Measurements from ENCODE around the gene FBXO42. TPM values are rescaled to one million over a fixed set of nuclear protein-coding genes. Genes with fewer than 3 reads are reported as not detected.

FBXO42 gene
- total and polyA plus RNA-seq, 9 of the 15 experiments (the other 6 are each of a cell fraction or from before 2014, with no cell fraction given) = 7.2 to 24.8 (median 17.4) TPM

DNA sequence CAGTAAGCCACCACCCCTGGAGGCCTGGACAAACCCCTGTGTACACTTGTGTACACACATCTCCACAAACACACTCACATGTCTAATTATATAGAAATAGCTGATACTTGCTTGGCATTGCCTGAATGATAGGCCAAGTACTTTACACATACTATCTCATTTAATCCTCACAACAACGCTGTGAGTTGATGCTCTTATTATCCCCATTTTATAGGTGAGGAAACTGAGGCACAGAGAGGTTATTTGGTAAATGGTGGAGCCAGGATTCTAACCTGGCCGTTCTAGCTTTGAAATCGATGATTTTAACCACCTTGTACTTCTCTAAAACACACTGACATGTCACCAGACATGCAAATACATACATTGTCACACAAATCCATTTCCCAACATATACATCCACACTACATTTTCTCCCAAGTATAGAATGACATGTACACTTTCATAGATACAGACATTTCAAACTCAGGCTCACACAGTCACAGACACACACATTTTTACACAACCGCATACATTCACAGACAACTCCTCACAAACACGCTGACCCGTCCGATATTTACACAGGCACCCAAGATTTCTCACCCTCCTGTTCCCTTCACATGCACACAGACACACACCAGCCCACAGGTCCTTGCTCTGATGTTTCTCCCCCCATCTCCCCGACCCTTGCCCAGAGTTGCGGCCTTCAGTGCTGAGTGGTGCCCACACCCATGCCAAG, 143.0 kb downstream of the FBXO42 start:
- intact Hi-C loops (cut with micrococcal nuclease) (no loop called here), in situ Hi-C loops (cut with MboI) (no loop called here)
- POLR2A ChIA-PET = interaction anchor here (0.6 to 3.7 kb wide), 2 partner anchors 8 to 229 kb away, joined by 3 to 21 read pairs; no protein-coding TSS in a partner anchor
- H3K79me2 ChIP-seq (ENCODE audit: control insufficient read depth, insufficient read depth, low read length) = peaks cover 8% of the 10 kb centered on the region; the same call in 2 of the 3 replicates
- 63% methylated on average over 9 of the region's 9 CpGs for WGBS (ENCODE audit: insufficient coverage, low coverage, missing lambda C conversion rate)
- H3K36me3 ChIP-seq (ENCODE audit: control insufficient read depth, insufficient read depth, low read length) = no peaks in the 10 kb centered on the region
- H3K9me1 ChIP-seq (ENCODE audit: control insufficient read depth, insufficient read depth, low read length) = no peaks in the 10 kb centered on the region
- no peaks in the 10 kb centered on the region for H4K20me1 ChIP-seq (replicated peaks; ENCODE audit: control insufficient read depth, insufficient read depth, low read length)
- no peaks in the 10 kb centered on the region for H3K9me3 ChIP-seq (replicated peaks; ENCODE audit: control insufficient read depth, insufficient read depth, low read depth, low read length)
- no peak for ATAC-seq
- DNase-seq (ENCODE audit: extremely low read depth in 1 of 4, low spot score in 3 of 4) = no peak
- H3K27me3 ChIP-seq (ENCODE audit: control insufficient read depth in 2 of 2, insufficient read depth in 2 of 2, low read length in 2 of 2) = no peaks in the 10 kb centered on the region
- no peak overlapping the region for H3K4me3 ChIP-seq
- no peak overlapping the region for H2AFZ ChIP-seq (ENCODE audit: low read depth, low read length)
- peak overlapping the region in 1 of 2 experiments; percentile 90; a peak in 2 of 4 replicates for H3K9ac ChIP-seq (ENCODE audit: insufficient read depth in 1 of 2, low read depth in 2 of 2, low read length in 2 of 2)
- BruUV-seq (replicated peaks) = no TSS peak
- H3K27ac ChIP-seq (ENCODE audit: extremely low read depth, low read depth, low read length) = no peak overlapping the region
- FAIRE-seq = no peak
- CTCF ChIA-PET (ENCODE audit: low intra/inter-chr PET ratio) = no interaction called here
- H3K4me1 ChIP-seq (replicated peaks in 1 of 2; ENCODE audit: control insufficient read depth in 2 of 2, insufficient read depth in 2 of 2, low read length in 2 of 2) = peaks cover 26 to 54% of the 10 kb centered on the region in 2 experiments
- no peak overlapping the region for H3K4me2 ChIP-seq (ENCODE audit: insufficient read depth, low read length)
- TF ChIP-seq ZNF316 (IDR thresholded peaks at IDR 0.05) (peak; percentile 47; the same call in 1 of the 2 replicates), THRB (CRISPR knock-in tag; conservative IDR thresholded peaks at IDR 0.05) (0 out of 2 replicates have a peak, but pooled peaks have one; percentile 51), ZNF77 (CRISPR knock-in tag; IDR thresholded peaks at IDR 0.05) (no peak), MCM3 (IDR thresholded peaks at IDR 0.05) (no peak), RCOR1 (IDR thresholded peaks at IDR 0.05; ENCODE audit: borderline replicate concordance in 1 of 2, low read depth in 2 of 2, low read length in 2 of 2) (0 out of 4 replicates have a peak, but pooled peaks of 1 of the 2 experiments have one; percentile 14), MEF2A (IDR thresholded peaks at IDR 0.05; ENCODE audit: control insufficient read depth, low read depth, low read length) (no peak), FOS (IDR thresholded peaks at IDR 0.05; ENCODE audit: extremely low read depth, insufficient read length) (no peak), BCOR (IDR thresholded peaks at IDR 0.05) (peak; percentile 94), MCM7 (IDR thresholded peaks at IDR 0.05) (no peak), ZNF175 (CRISPR knock-in tag; IDR thresholded peaks at IDR 0.05; ENCODE audit: low read depth) (no peak), BRCA1 (IDR thresholded peaks at IDR 0.05) (no peak), BRCA1 (CRISPR knock-in tag; IDR thresholded peaks at IDR 0.05) (no peak), TFAM (CRISPR knock-in tag; conservative IDR thresholded peaks at IDR 0.05) (no peak), PTRF (tag; IDR thresholded peaks at IDR 0.05) (no peak), ZNF561 (CRISPR knock-in tag; conservative IDR thresholded peaks at IDR 0.05) (no peak), NR1H2 (CRISPR knock-in tag; IDR thresholded peaks at IDR 0.05) (no peak), KDM2B (CRISPR knock-in tag; IDR thresholded peaks at IDR 0.05) (no peak), NEUROD1 (IDR thresholded peaks at IDR 0.05; ENCODE audit: borderline replicate concordance, low read depth, low read length, partially characterized antibody) (no peak), ZFP30 (CRISPR knock-in tag; IDR thresholded peaks at IDR 0.05; ENCODE audit: borderline replicate concordance) (no peak)
- TF ChIP-seq, protein P1, sequence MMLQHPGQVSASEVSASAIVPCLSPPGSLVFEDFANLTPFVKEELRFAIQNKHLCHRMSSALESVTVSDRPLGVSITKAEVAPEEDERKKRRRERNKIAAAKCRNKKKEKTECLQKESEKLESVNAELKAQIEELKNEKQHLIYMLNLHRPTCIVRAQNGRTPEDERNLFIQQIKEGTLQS (IDR thresholded peaks at IDR 0.05) = no peak
- TF ChIP-seq, protein P1 (CRISPR knock-in tag; conservative IDR thresholded peaks at IDR 0.05) = no peak
- TF ChIP-seq, protein P2, sequence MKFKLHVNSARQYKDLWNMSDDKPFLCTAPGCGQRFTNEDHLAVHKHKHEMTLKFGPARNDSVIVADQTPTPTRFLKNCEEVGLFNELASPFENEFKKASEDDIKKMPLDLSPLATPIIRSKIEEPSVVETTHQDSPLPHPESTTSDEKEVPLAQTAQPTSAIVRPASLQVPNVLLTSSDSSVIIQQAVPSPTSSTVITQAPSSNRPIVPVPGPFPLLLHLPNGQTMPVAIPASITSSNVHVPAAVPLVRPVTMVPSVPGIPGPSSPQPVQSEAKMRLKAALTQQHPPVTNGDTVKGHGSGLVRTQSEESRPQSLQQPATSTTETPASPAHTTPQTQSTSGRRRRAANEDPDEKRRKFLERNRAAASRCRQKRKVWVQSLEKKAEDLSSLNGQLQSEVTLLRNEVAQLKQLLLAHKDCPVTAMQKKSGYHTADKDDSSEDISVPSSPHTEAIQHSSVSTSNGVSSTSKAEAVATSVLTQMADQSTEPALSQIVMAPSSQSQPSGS (CRISPR knock-in tag; IDR thresholded peaks at IDR 0.05) = no peak

All from K562 (cell line).